Measurements from ENCODE around the gene SNAPC4. TPM values are rescaled to one million over a fixed set of nuclear protein-coding genes. Genes with fewer than 3 reads are reported as not detected.
A peak's percentile ranks its signal among the peaks of the same experiment; 100 is the strongest.

Gene SNAPC4
- total and polyA plus RNA-seq, 9 of the 15 experiments (the other 6 are each of a cell fraction or from before 2014, with no cell fraction given): 0.21 to 21.8 (median 8.8) TPM

DNA sequence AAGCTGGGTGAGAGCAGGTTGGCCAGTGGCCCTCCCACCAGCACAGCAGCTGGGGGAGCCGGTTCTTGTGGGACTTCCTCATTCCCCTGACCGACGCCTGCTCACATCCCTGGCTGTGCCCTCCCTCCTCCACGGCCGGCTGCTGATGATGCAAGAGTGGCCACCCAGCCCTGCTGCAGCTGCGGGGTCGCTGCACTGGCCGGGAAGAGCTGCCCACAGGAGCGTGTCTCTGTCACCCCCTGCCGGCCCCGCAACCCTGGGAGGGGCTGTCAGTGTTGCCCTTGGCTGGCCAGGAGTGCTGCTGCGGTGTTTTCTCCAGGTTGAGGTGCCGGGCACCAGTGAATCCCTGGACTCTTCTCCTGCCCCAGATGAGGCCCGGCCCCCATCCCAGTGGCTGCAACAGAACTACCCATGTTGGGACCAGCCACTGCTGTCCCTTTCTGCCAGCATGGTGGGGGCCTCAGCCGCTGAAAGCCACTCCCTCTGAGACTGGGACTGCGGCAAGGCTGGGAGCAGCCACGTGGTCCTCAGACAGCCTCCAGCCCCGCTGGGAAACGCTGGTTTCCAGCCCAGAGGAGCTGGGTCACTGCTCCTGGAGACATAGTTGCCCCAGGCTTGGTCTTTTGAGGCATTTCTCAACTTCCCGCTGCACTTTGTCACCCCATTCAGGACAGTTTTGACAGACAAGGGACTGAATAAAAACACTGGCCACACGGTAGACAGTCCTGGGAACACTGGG, 27.2 kb downstream of the SNAPC4 start (continued):
- TF ChIP-seq, protein P1, sequence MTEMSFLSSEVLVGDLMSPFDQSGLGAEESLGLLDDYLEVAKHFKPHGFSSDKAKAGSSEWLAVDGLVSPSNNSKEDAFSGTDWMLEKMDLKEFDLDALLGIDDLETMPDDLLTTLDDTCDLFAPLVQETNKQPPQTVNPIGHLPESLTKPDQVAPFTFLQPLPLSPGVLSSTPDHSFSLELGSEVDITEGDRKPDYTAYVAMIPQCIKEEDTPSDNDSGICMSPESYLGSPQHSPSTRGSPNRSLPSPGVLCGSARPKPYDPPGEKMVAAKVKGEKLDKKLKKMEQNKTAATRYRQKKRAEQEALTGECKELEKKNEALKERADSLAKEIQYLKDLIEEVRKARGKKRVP (CRISPR knock-in tag; IDR thresholded peaks at IDR 0.05): peak; percentile 91
- TF ChIP-seq CHD1 (IDR thresholded peaks at IDR 0.05; ENCODE audit: low read length) (peak; percentile 26), CHCHD3 (CRISPR knock-in tag; IDR thresholded peaks at IDR 0.05) (no peak), ZZZ3 (IDR thresholded peaks at IDR 0.05) (no peak), GATAD2A (IDR thresholded peaks at IDR 0.05) (no peak), EZH2 (IDR thresholded peaks at IDR 0.05; ENCODE audit: borderline replicate concordance, low read depth, low read length) (no peak), KDM1A (IDR thresholded peaks at IDR 0.05) (no peak), L3MBTL2 (IDR thresholded peaks at IDR 0.05) (peak; percentile 53), JUNB (CRISPR knock-in tag; conservative IDR thresholded peaks at IDR 0.05) (no peak), DMBX1 (CRISPR knock-in tag; IDR thresholded peaks at IDR 0.05; ENCODE audit: borderline replicate concordance) (peak; percentile 26; the same call in 1 of the 2 replicates), KAT2B (IDR thresholded peaks at IDR 0.05; ENCODE audit: low read depth, low read length) (no peak), ERF (CRISPR knock-in tag; IDR thresholded peaks at IDR 0.05) (no peak), SP2 (IDR thresholded peaks at IDR 0.05; ENCODE audit: extremely low read depth, low read depth, low read length, poor library complexity, severe bottlenecking) (no peak), MTF1 (CRISPR knock-in tag; IDR thresholded peaks at IDR 0.05; ENCODE audit: borderline replicate concordance) (no peak), HDAC3 (IDR thresholded peaks at IDR 0.05; ENCODE audit: borderline replicate concordance, partially characterized antibody) (no peak), HNRNPLL (IDR thresholded peaks at IDR 0.05; ENCODE audit: low read depth, low read length, poor library complexity, severe bottlenecking) (no peak), ILF3 (IDR thresholded peaks at IDR 0.05; ENCODE audit: borderline replicate concordance) (no peak), ZNF224 (CRISPR knock-in tag; IDR thresholded peaks at IDR 0.05) (no peak)
- TF ChIP-seq, protein P2, sequence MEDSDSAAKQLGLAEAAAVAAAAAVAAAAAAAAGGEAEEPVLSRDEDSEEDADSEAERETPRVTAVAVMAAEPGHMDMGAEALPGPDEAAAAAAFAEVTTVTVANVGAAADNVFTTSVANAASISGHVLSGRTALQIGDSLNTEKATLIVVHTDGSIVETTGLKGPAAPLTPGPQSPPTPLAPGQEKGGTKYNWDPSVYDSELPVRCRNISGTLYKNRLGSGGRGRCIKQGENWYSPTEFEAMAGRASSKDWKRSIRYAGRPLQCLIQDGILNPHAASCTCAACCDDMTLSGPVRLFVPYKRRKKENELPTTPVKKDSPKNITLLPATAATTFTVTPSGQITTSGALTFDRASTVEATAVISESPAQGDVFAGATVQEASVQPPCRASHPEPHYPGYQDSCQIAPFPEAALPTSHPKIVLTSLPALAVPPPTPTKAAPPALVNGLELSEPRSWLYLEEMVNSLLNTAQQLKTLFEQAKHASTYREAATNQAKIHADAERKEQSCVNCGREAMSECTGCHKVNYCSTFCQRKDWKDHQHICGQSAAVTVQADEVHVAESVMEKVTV (CRISPR knock-in tag; IDR thresholded peaks at IDR 0.05): no peak
- TF ChIP-seq, protein P3, sequence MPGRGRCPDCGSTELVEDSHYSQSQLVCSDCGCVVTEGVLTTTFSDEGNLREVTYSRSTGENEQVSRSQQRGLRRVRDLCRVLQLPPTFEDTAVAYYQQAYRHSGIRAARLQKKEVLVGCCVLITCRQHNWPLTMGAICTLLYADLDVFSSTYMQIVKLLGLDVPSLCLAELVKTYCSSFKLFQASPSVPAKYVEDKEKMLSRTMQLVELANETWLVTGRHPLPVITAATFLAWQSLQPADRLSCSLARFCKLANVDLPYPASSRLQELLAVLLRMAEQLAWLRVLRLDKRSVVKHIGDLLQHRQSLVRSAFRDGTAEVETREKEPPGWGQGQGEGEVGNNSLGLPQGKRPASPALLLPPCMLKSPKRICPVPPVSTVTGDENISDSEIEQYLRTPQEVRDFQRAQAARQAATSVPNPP (IDR thresholded peaks at IDR 0.05; ENCODE audit: borderline replicate concordance, insufficient read depth, insufficient read length): no peak
- TF ChIP-seq, protein P4, sequence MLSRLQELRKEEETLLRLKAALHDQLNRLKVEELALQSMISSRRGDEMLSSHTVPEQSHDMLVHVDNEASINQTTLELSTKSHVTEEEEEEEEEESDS (CRISPR knock-in tag; IDR thresholded peaks at IDR 0.05): no peak
